Measurements from ENCODE around the gene NEURL1.

The NEURL1 gene

DNA sequence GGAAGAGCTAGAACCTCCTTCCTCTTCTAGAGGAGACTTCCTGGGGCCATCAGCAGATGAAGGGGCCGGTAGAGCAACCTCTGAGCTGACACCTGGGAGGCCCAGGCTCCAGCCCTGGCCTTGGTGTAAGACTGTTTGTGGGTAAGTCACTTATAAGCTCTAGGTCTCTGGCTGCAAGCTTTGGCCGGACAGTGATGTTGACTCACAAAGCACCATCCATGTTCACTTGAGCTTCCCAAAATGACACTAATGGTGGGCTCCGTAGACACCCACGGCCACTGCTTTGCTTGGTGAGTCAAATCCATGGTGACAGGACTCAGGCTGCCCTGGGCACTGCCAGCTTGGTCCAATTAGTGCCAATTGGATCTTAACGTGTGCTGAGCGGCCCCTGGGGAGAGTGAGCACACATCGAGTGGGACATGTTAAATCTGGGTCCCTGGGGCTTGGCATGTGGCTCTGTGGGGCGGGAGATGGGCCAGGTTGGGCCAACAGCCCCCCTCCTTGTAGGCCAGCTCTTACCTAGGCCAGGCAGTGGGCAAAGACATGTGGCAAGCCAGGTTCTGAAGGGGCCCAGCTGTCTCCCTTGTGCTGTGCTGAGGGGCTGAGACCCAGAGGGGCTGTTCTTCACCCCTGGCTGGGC lies 16.7 kb downstream of the NEURL1 start:
- H3K4me3 ChIP-seq (ENCODE audit: low read depth, low read length): no peak overlapping the region
- no peak for DNase-seq (ENCODE audit: low read depth)
- TF ChIP-seq, protein P1, sequence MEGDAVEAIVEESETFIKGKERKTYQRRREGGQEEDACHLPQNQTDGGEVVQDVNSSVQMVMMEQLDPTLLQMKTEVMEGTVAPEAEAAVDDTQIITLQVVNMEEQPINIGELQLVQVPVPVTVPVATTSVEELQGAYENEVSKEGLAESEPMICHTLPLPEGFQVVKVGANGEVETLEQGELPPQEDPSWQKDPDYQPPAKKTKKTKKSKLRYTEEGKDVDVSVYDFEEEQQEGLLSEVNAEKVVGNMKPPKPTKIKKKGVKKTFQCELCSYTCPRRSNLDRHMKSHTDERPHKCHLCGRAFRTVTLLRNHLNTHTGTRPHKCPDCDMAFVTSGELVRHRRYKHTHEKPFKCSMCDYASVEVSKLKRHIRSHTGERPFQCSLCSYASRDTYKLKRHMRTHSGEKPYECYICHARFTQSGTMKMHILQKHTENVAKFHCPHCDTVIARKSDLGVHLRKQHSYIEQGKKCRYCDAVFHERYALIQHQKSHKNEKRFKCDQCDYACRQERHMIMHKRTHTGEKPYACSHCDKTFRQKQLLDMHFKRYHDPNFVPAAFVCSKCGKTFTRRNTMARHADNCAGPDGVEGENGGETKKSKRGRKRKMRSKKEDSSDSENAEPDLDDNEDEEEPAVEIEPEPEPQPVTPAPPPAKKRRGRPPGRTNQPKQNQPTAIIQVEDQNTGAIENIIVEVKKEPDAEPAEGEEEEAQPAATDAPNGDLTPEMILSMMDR (IDR thresholded peaks at IDR 0.05; ENCODE audit: control insufficient read depth, extremely low read depth, insufficient read depth): no peak

GRCh38 chr10:103510791-103511752 lies 17.6 kb downstream of the NEURL1 start:
- TF ChIP-seq, protein P1 (IDR thresholded peaks at IDR 0.05; ENCODE audit: control insufficient read depth, extremely low read depth, insufficient read depth): no peak
- H3K4me3 ChIP-seq (ENCODE audit: low read depth, low read length): no peak overlapping the region
- no peak for DNase-seq (ENCODE audit: low read depth)

- H3K4me3 ChIP-seq (ENCODE audit: low read depth, low read length): no peak overlapping the region
- TF ChIP-seq, protein P1 (IDR thresholded peaks at IDR 0.05; ENCODE audit: control insufficient read depth, extremely low read depth, insufficient read depth): no peak
- DNase-seq (ENCODE audit: low read depth): no peak
These were observed 18.7 kb downstream of the NEURL1 start for GRCh38 chr10:103512166-103512565.

DNA sequence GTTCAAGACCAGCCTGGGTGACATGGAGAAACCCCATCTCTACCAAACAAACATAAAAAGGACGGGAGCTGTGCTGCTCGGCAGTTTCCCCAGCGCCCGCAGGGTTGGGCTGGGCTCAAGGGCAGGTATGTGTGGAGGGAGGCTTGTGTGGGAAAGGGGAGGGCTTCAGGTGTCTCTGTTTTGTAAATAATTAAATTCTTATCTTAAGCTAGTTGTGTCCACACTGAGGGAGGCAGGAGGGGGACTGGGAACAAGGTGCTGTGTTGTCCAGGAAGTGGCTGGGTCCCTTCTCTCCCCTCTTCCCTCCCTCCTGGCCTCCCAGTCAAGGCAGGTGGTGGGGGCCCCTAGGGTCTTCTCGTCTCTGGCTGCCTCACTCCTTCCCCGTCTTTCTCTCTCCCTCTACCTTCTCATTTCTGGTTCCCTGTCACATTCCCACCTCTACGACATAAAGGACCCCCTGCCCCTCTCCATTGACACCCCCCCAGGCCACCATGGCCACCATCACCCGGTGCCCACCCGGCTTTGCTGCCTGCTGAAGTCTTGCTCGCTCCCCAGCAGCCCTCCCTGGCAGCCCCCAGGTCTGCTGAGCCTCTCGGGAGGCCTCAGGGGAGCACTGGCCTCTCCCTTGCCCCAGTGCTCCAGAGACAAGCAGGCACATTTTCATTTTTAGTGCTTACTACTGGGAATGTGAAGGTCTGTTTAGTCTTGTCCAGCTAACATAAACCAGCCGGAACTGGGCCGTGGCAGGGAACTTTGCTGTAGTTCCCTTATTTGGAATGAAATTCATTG lies 19.3 kb downstream of the NEURL1 start:
- TF ChIP-seq, protein P1 (IDR thresholded peaks at IDR 0.05; ENCODE audit: control insufficient read depth, extremely low read depth, insufficient read depth): no peak
- no peak overlapping the region for H3K4me3 ChIP-seq (ENCODE audit: low read depth, low read length)
- peak; percentile 33 for DNase-seq (ENCODE audit: low read depth)

- H3K4me3 ChIP-seq (ENCODE audit: low read depth, low read length): no peak overlapping the region
- no peak for DNase-seq (ENCODE audit: low read depth)
- TF ChIP-seq, protein P1 (IDR thresholded peaks at IDR 0.05; ENCODE audit: control insufficient read depth, extremely low read depth, insufficient read depth): no peak
These were observed 20.0 kb downstream of the NEURL1 start for GRCh38 chr10:103513380-103514060.

DNA sequence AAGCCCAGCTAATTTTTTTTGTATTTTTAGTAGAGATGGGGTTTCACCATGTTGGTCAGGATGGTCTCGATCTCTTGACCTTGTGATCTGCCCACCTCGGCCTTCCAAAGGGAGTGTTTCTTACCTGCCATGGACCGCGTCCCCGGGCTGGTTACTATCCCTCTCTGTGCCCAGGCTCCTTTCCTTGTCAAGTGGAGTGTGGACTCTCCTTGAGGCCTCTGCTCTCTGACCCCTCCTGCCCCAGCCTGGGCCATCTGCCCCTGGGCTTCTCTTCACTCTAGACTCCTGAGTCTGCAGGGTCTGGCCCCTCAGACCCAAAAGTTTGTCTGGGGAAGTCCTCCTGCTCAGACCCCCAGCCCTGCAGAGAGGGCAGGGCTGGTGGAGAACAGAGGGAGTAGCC lies 20.7 kb downstream of the NEURL1 start:
- no peak for DNase-seq (ENCODE audit: low read depth)
- no peak overlapping the region for H3K4me3 ChIP-seq (ENCODE audit: low read depth, low read length)
- TF ChIP-seq, protein P1 (IDR thresholded peaks at IDR 0.05; ENCODE audit: control insufficient read depth, extremely low read depth, insufficient read depth): no peak

Measured in LNCaP clone FGC (cell line).